HUES6 (cell line): ENCODE measurements around the gene ST7.

Experiments
- H3K27ac ChIP-seq: 2 replicates; pipeline ENCODE4 v1.7.0; 2013; ENCODE audit warnings: low read depth, mild to moderate bottlenecking, low read length, inconsistent platforms
- H3K27me3 ChIP-seq: 2 replicates; pipeline ENCODE4 v1.6.1; 2013; ENCODE audit warnings: low read length; ENCODE audit not compliant: control insufficient read depth, insufficient read depth
- H3K36me3 ChIP-seq: 2 replicates; pipeline ENCODE4 v1.6.1; 2013; ENCODE audit warnings: low read length; ENCODE audit not compliant: control insufficient read depth, insufficient read depth
- H3K4me1 ChIP-seq: 2 replicates; pipeline ENCODE4 v1.6.1; 2013; ENCODE audit warnings: low read length; ENCODE audit not compliant: control insufficient read depth, insufficient read depth
- H3K4me3 ChIP-seq: 2 replicates; pipeline ENCODE4 v1.5.1; 2013; ENCODE audit warnings: low read depth, low read length
- H3K9ac ChIP-seq: one replicate; pipeline ENCODE4 v1.6.1; 2013; ENCODE audit warnings: mild to moderate bottlenecking, low read length
- H3K9me3 ChIP-seq: 2 replicates; pipeline ENCODE4 v1.6.1; 2013; ENCODE audit warnings: low read depth, low read length; ENCODE audit not compliant: control insufficient read depth, insufficient read depth

The ST7 gene

GRCh38 chr7:117084286-117084685, 131.0 kb downstream of the ST7 start:
- H3K9ac ChIP-seq: no peak overlapping the region
- no peaks in the 10 kb centered on the region for H3K27me3 ChIP-seq
- no peak overlapping the region for H3K4me3 ChIP-seq
- H3K27ac ChIP-seq: no peak overlapping the region
- H3K4me1 ChIP-seq: no peaks in the 10 kb centered on the region
- no peaks in the 10 kb centered on the region for H3K9me3 ChIP-seq
- no peaks in the 10 kb centered on the region for H3K36me3 ChIP-seq

GRCh38 chr7:117085275-117085674, 132.0 kb downstream of the ST7 start:
- Histone ChIP-seq H3K9me3 (no peaks in the 10 kb centered on the region), H3K4me3 (no peak overlapping the region), H3K4me1 (no peaks in the 10 kb centered on the region), H3K27me3 (no peaks in the 10 kb centered on the region), H3K27ac (no peak overlapping the region), H3K36me3 (no peaks in the 10 kb centered on the region), H3K9ac (no peak overlapping the region)

GRCh38 chr7:117085769-117086463, 132.6 kb downstream of the ST7 start:
- H3K27ac ChIP-seq: no peak overlapping the region
- H3K9me3 ChIP-seq: no peaks in the 10 kb centered on the region
- no peak overlapping the region for H3K9ac ChIP-seq
- no peak overlapping the region for H3K4me3 ChIP-seq
- H3K36me3 ChIP-seq: no peaks in the 10 kb centered on the region
- no peaks in the 10 kb centered on the region for H3K4me1 ChIP-seq
- H3K27me3 ChIP-seq: no peaks in the 10 kb centered on the region

DNA sequence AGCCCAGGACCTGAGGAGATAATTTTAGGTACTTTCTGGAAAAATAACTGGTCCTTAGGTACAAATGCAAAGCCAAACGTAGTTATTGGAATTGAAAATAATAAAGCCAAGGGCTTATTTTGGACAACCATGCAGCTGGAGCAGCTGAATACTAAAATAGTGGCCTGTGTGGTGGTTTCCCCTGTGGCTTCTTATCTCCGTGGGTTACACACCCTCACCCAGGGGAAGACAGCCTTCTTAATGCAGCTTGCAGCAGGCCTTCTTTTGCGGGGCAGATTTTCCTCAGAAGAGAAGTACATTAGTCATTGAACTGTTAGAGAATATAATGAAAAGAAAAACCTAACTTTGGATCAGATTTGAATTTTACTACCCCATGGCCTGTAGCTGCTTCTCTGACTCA, 133.5 kb downstream of the ST7 start:
- Histone ChIP-seq H3K36me3 (no peaks in the 10 kb centered on the region), H3K27me3 (no peaks in the 10 kb centered on the region), H3K9ac (no peak overlapping the region), H3K4me3 (no peak overlapping the region), H3K27ac (no peak overlapping the region), H3K4me1 (no peaks in the 10 kb centered on the region), H3K9me3 (no peaks in the 10 kb centered on the region)

DNA sequence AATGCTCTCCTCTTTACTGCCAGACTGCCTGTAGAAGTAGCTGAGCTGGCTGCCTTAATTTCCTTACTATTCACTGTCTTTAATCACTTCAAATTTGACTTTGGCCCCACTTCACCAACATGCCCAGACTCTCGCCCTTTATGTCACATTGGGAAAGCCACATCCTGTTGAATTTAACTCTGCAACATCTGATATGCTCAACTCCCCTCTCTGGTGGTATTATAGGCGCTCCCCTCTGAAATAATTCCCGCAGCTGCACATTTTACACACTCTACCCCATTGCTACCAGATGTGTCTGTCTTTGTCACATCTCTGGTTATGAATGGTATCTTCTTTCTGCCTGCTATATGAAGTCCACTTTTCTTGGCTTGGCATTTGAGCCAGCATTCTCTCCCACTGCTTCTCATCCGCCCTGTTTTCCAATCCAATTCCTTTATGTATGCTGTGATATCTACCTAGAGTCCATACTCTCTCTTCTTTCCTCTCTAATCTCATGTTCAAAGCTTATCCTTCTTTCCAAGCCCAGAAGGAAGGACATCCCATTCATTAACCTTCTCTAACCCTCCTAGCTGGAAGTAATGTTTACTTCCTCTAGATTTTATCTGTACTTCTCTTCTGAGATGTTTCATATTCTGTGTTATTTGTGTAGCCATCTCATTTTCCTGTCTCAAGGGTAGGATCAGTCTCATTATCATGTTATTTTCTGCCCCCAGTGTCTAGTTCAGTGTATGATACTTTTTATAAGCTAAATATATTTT, 134.5 kb downstream of the ST7 start:
- no peaks in the 10 kb centered on the region for H3K36me3 ChIP-seq
- H3K9ac ChIP-seq: no peak overlapping the region
- H3K27ac ChIP-seq: no peak overlapping the region

GRCh38 chr7:117088623-117089194, 135.4 kb downstream of the ST7 start:
- no peak overlapping the region for H3K27ac ChIP-seq
- H3K9ac ChIP-seq: no peak overlapping the region
- no peak overlapping the region for H3K4me3 ChIP-seq
- H3K27me3 ChIP-seq: no peaks in the 10 kb centered on the region
- no peaks in the 10 kb centered on the region for H3K4me1 ChIP-seq
- no peaks in the 10 kb centered on the region for H3K9me3 ChIP-seq
- H3K36me3 ChIP-seq: no peaks in the 10 kb centered on the region

More for the DNA sequence above, 134.5 kb downstream of the ST7 start:
- H3K4me3 ChIP-seq: no peak overlapping the region
- no peaks in the 10 kb centered on the region for H3K4me1 ChIP-seq
- no peaks in the 10 kb centered on the region for H3K9me3 ChIP-seq
- no peaks in the 10 kb centered on the region for H3K27me3 ChIP-seq

DNA sequence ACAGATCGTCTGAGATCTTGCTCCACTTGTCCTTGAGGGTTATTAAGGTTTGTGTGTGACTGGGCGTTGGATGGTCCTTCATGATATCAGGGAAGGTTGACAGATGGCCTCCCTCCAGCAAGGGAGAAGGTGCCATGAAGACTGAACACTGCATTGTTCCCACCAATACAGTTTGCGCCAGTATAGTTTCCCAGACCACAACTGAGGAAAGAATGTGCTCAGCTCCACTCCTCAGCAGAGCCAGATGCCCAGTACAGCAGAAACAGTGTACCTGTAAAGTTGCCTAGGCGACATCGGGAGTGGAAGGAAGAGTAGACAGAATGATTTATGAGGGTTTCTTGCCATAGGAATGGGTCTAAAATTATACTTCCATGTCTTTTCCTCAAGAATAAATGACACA, 137.5 kb downstream of the ST7 start:
- Histone ChIP-seq H3K9ac (no peak overlapping the region), H3K4me3 (no peak overlapping the region)

GRCh38 chr7:117091721-117092120, 138.4 kb downstream of the ST7 start:
- Histone ChIP-seq H3K36me3 (no peaks in the 10 kb centered on the region), H3K4me3 (no peak overlapping the region), H3K4me1 (no peaks in the 10 kb centered on the region), H3K9me3 (no peaks in the 10 kb centered on the region), H3K27ac (no peak overlapping the region), H3K27me3 (no peaks in the 10 kb centered on the region), H3K9ac (no peak overlapping the region)

More for the DNA sequence above, 137.5 kb downstream of the ST7 start:
- Histone ChIP-seq H3K4me1 (no peaks in the 10 kb centered on the region), H3K27me3 (no peaks in the 10 kb centered on the region), H3K36me3 (no peaks in the 10 kb centered on the region), H3K27ac (no peak overlapping the region), H3K9me3 (no peaks in the 10 kb centered on the region)

GRCh38 chr7:117092785-117093184, 139.5 kb downstream of the ST7 start:
- Histone ChIP-seq H3K9me3 (no peaks in the 10 kb centered on the region), H3K36me3 (no peaks in the 10 kb centered on the region), H3K27ac (no peak overlapping the region), H3K9ac (no peak overlapping the region), H3K4me3 (no peak overlapping the region), H3K27me3 (no peaks in the 10 kb centered on the region), H3K4me1 (no peaks in the 10 kb centered on the region)

GRCh38 chr7:117094457-117094856, 141.2 kb downstream of the ST7 start:
- H3K4me1 ChIP-seq: no peaks in the 10 kb centered on the region
- H3K27me3 ChIP-seq: no peaks in the 10 kb centered on the region
- H3K36me3 ChIP-seq: no peaks in the 10 kb centered on the region

GRCh38 chr7:117095055-117095454, 141.8 kb downstream of the ST7 start:
- Histone ChIP-seq H3K9ac (no peak overlapping the region), H3K4me1 (no peaks in the 10 kb centered on the region), H3K36me3 (no peaks in the 10 kb centered on the region), H3K9me3 (no peaks in the 10 kb centered on the region), H3K27me3 (no peaks in the 10 kb centered on the region), H3K4me3 (no peak overlapping the region), H3K27ac (no peak overlapping the region)

More at GRCh38 chr7:117094457-117094856, 141.2 kb downstream of the ST7 start:
- Histone ChIP-seq H3K4me3 (no peak overlapping the region), H3K27ac (no peak overlapping the region), H3K9me3 (no peaks in the 10 kb centered on the region), H3K9ac (no peak overlapping the region)
